Measurements from ENCODE around the gene LYRM9. TPM values are rescaled to one million over a fixed set of nuclear protein-coding genes. Genes with fewer than 3 reads are reported as not detected.

The LYRM9 gene
- total and polyA plus RNA-seq, 9 of the 15 experiments (the other 6 are each of a cell fraction or from before 2014, with no cell fraction given) = 0.98 to 4.7 (median 1.8) TPM

DNA sequence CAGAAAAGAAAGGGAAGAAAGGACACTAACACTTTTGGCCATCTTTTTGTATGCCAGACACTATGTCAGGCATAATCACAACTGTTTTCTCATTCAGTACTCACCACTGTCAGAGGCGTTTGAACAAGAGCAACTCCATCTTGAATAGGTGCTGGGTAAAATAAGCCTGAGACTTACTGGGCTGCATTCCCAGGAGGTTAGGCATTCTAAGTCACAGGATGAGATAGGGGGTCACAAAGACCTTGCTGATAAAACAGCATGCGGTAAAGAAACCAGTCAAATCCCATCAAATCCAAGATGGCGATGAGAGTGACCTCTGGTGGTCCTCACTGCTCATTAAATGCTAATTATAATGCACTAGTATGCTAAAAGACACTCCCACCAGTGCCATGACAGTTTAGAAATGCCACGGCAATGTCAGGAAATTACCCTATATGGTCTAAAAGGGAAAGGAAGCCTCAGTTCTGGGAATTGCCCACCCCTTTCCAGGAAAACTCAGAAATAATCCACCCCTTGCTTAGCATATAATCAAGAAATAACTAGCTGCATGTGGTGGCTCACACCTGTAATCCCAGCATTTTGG, 14.9 kb upstream of the LYRM9 start (continued):
- no peak for TF ChIP-seq PRDM10 (IDR thresholded peaks at IDR 0.05; ENCODE audit: partially characterized antibody)
- no peak for TF ChIP-seq ZNF146 (CRISPR knock-in tag; IDR thresholded peaks at IDR 0.05; ENCODE audit: unreplicated experiment)
- TF ChIP-seq LCOR (CRISPR knock-in tag; IDR thresholded peaks at IDR 0.05) = no peak
- no peak for TF ChIP-seq TFAP4 (CRISPR knock-in tag; IDR thresholded peaks at IDR 0.05; ENCODE audit: borderline replicate concordance)
- TF ChIP-seq ZMIZ1 (IDR thresholded peaks at IDR 0.05; ENCODE audit: low read depth in 2 of 2, low read length in 2 of 2) = no peak
- no peak for TF ChIP-seq HMG20B (CRISPR knock-in tag; IDR thresholded peaks at IDR 0.05)
- no peak; the same call in 1 of the 2 replicates for TF ChIP-seq ZNF707 (CRISPR knock-in tag; conservative IDR thresholded peaks at IDR 0.05)
- TF ChIP-seq PTRF (tag; IDR thresholded peaks at IDR 0.05) = peak; percentile 96
- peak; percentile 52; the same call in 1 of the 2 replicates for TF ChIP-seq E4F1 (CRISPR knock-in tag; IDR thresholded peaks at IDR 0.05; ENCODE audit: borderline replicate concordance)
- TF ChIP-seq, protein P1, sequence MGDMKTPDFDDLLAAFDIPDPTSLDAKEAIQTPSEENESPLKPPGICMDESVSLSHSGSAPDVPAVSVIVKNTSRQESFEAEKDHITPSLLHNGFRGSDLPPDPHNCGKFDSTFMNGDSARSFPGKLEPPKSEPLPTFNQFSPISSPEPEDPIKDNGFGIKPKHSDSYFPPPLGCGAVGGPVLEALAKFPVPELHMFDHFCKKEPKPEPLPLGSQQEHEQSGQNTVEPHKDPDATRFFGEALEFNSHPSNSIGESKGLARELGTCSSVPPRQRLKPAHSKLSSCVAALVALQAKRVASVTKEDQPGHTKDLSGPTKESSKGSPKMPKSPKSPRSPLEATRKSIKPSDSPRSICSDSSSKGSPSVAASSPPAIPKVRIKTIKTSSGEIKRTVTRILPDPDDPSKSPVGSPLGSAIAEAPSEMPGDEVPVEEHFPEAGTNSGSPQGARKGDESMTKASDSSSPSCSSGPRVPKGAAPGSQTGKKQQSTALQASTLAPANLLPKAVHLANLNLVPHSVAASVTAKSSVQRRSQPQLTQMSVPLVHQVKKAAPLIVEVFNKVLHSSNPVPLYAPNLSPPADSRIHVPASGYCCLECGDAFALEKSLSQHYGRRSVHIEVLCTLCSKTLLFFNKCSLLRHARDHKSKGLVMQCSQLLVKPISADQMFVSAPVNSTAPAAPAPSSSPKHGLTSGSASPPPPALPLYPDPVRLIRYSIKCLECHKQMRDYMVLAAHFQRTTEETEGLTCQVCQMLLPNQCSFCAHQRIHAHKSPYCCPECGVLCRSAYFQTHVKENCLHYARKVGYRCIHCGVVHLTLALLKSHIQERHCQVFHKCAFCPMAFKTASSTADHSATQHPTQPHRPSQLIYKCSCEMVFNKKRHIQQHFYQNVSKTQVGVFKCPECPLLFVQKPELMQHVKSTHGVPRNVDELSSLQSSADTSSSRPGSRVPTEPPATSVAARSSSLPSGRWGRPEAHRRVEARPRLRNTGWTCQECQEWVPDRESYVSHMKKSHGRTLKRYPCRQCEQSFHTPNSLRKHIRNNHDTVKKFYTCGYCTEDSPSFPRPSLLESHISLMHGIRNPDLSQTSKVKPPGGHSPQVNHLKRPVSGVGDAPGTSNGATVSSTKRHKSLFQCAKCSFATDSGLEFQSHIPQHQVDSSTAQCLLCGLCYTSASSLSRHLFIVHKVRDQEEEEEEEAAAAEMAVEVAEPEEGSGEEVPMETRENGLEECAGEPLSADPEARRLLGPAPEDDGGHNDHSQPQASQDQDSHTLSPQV (IDR thresholded peaks at IDR 0.05) = peak; percentile 99
- no peak for TF ChIP-seq ZC3H8 (IDR thresholded peaks at IDR 0.05)
- TF ChIP-seq CHD2 (IDR thresholded peaks at IDR 0.05; ENCODE audit: low read depth, low read length) = no peak

All from K562 (cell line).